H1 (cell line): ENCODE data around the gene ASCL2. TPM values are rescaled to one million over a fixed set of nuclear protein-coding genes. Genes with fewer than 3 reads are reported as not detected.

Experiments used
- CTCF ChIA-PET: fragments of 300-600 bp; sonication (Branson Sonifier 250); formaldehyde crosslinking; loops from one replicate; lab custom pipeline; 2021; ENCODE audit not compliant: partially characterized antibody; lab: Charles Lee
- POLR2A ChIA-PET: fragments of 300-600 bp; sonication (Branson Sonifier 250); formaldehyde crosslinking; loops from one replicate; lab custom pipeline; 2021; ENCODE audit warnings: inconsistent platforms; ENCODE audit not compliant: partially characterized antibody; lab: Charles Lee
- DNase-seq, 2 experiments: peaks; one replicate each; pipeline versions ENCODE4 v3.0.0 to v3.0.0-alpha.2; 2010 to 2022; ENCODE audit warnings: low spot score in 2 of 2, low read depth in 1 of 2, mixed read lengths in 1 of 2
- FAIRE-seq: peaks from 2 replicates; lab custom pipeline; 2011; peaks lifted over from hg19 to GRCh38; lab: Jason Lieb, UNC
- H2AFZ ChIP-seq: 2 replicates; pipeline ENCODE4 v1.8.1; 2012; ENCODE audit warnings: low read length, inconsistent platforms
- H2AK5ac ChIP-seq: 2 replicates; pipeline ENCODE4 v1.6.1; 2013; ENCODE audit warnings: low read depth, low read length
- H2BK120ac ChIP-seq: replicated peaks from 2 replicates; pipeline ENCODE3; 2013; ENCODE audit warnings: low read depth, low read length, inconsistent platforms
- H2BK12ac ChIP-seq: 2 replicates; pipeline ENCODE4 v1.6.1; 2013; ENCODE audit warnings: low read depth, low read length
- H2BK15ac ChIP-seq: 2 replicates; pipeline ENCODE4 v1.6.1; 2013; ENCODE audit warnings: low read length
- H2BK20ac ChIP-seq: 2 replicates; pipeline ENCODE4 v1.6.1; 2013; ENCODE audit warnings: low read length
- H2BK5ac ChIP-seq: 2 replicates; pipeline ENCODE4 v1.6.1; 2013; ENCODE audit warnings: low read depth, low read length
- H3K14ac ChIP-seq: 2 replicates; pipeline ENCODE4 v1.6.1; 2013; ENCODE audit warnings: inconsistent platforms; ENCODE audit not compliant: insufficient read length
- H3K18ac ChIP-seq: 2 replicates; pipeline ENCODE4 v1.6.1; 2013; ENCODE audit warnings: low read length; ENCODE audit errors: extremely low read depth
- H3K23ac ChIP-seq: 2 replicates; pipeline ENCODE4 v1.6.1; 2013; ENCODE audit warnings: inconsistent platforms; ENCODE audit not compliant: insufficient read length
- H3K23me2 ChIP-seq: 2 replicates; pipeline ENCODE4 v1.6.1; 2013; ENCODE audit warnings: low read depth, low read length
- H3K27ac ChIP-seq: 2 replicates; pipeline ENCODE4 v1.6.1; 2011; ENCODE audit warnings: low read depth, low read length, inconsistent platforms
- H3K27me3 ChIP-seq, 4 experiments: replicated peaks in 1 of 4; 1 replicate in 1 of 4; 2 replicates in 3 of 4; pipeline versions ENCODE4 v1.6.1 to v1.8.1; 2011 to 2013; ENCODE audit warnings: low read length in 3 of 4, mild to moderate bottlenecking in 3 of 4, inconsistent platforms in 2 of 4, mixed read lengths in 2 of 4, moderate library complexity in 1 of 4; ENCODE audit not compliant: control insufficient read depth in 3 of 4, insufficient read depth in 3 of 4; ENCODE audit errors: extremely low read depth in 1 of 4
- H3K36me3 ChIP-seq, 4 experiments: 2 replicates each; pipeline versions ENCODE4 v1.6.1 to v1.8.1; 2011 to 2013; ENCODE audit warnings: mild to moderate bottlenecking in 4 of 4, low read length in 3 of 4, moderate library complexity in 2 of 4, control low read depth in 1 of 4, inconsistent platforms in 1 of 4; ENCODE audit not compliant: insufficient read depth in 4 of 4, control insufficient read depth in 2 of 4
- H3K4ac ChIP-seq: replicated peaks from 2 replicates; pipeline ENCODE3; 2013; ENCODE audit warnings: low read length, low read depth, mixed read lengths, inconsistent platforms; ENCODE audit not compliant: insufficient read length
- H3K4me1 ChIP-seq, 4 experiments: replicated peaks in 1 of 4; 1 replicate in 1 of 4; 2 replicates in 3 of 4; pipeline versions ENCODE4 v1.6.1 to v1.8.1; 2011 to 2013; ENCODE audit warnings: low read length in 3 of 4, inconsistent platforms in 2 of 4, mixed read lengths in 1 of 4; ENCODE audit not compliant: insufficient read depth in 4 of 4, control insufficient read depth in 3 of 4
- H3K4me2 ChIP-seq, 2 experiments: 2 replicates each; pipeline versions ENCODE4 v1.6.1 to v1.8.1; 2011 to 2013; ENCODE audit warnings: low read depth in 2 of 2, low read length in 2 of 2, control low read depth in 1 of 2, inconsistent platforms in 1 of 2, mild to moderate bottlenecking in 1 of 2; ENCODE audit not compliant: insufficient read depth in 1 of 2
- H3K4me3 ChIP-seq, 4 experiments: fragments of 200-600, 300-600 bp in 1 of 4; sonication (generic), shearing (Covaris generic), sonication (Bioruptor Twin) in 1 of 4; 2 replicates each; pipeline versions ENCODE4 v1.5.1 to v1.8.1; 2011 to 2016; ENCODE audit warnings: low read length in 4 of 4, low read depth in 3 of 4, control low read depth in 2 of 4, inconsistent platforms in 2 of 4, mild to moderate bottlenecking in 2 of 4, mixed read lengths in 1 of 4, moderate library complexity in 1 of 4; ENCODE audit not compliant: insufficient read depth in 2 of 4; ENCODE audit errors: extremely low read depth in 1 of 4
- H3K56ac ChIP-seq: replicated peaks from 2 replicates; pipeline ENCODE3; 2013; ENCODE audit warnings: low read depth, mild to moderate bottlenecking, mixed read lengths, low read length, inconsistent platforms; ENCODE audit not compliant: insufficient read length
- H3K79me1 ChIP-seq: 2 replicates; pipeline ENCODE4 v1.6.1; 2013; ENCODE audit warnings: low read depth, low read length, control low read depth
- H3K79me2 ChIP-seq, 2 experiments: 2 replicates each; pipeline versions ENCODE4 v1.6.1 to v1.8.1; 2012 to 2013; ENCODE audit warnings: low read length in 2 of 2, mild to moderate bottlenecking in 2 of 2, inconsistent platforms in 1 of 2; ENCODE audit not compliant: insufficient read depth in 2 of 2, control insufficient read depth in 1 of 2
- H3K9ac ChIP-seq, 4 experiments: replicated peaks in 1 of 4; 1 replicate in 1 of 4; 2 replicates in 3 of 4; pipeline versions ENCODE4 v1.6.1 to v1.8.1; 2011 to 2013; ENCODE audit warnings: low read depth in 3 of 4, low read length in 3 of 4, control low read depth in 2 of 4, mild to moderate bottlenecking in 2 of 4, moderate library complexity in 2 of 4, inconsistent platforms in 1 of 4; ENCODE audit errors: extremely low read depth in 1 of 4
- H3K9me3 ChIP-seq, 2 experiments: 2 replicates each; pipeline versions ENCODE4 v1.6.1 to v1.8.1; 2012 to 2013; ENCODE audit warnings: mild to moderate bottlenecking in 2 of 2, moderate library complexity in 2 of 2, control low read depth in 1 of 2, inconsistent platforms in 1 of 2, low read depth in 1 of 2, low read length in 1 of 2, mixed read lengths in 1 of 2; ENCODE audit not compliant: insufficient read depth in 2 of 2
- H4K20me1 ChIP-seq, 2 experiments: replicated peaks in 1 of 2; 2 replicates each; pipeline versions ENCODE3 to v1.8.1; 2011 to 2013; ENCODE audit warnings: inconsistent platforms in 2 of 2, low read length in 2 of 2, mild to moderate bottlenecking in 1 of 2; ENCODE audit not compliant: insufficient read depth in 2 of 2, control insufficient read depth in 1 of 2
- H4K5ac ChIP-seq: 2 replicates; pipeline ENCODE4 v1.6.1; 2013; ENCODE audit warnings: low read length, low read depth, mixed read lengths, inconsistent platforms; ENCODE audit not compliant: insufficient read length
- H4K8ac ChIP-seq: 2 replicates; pipeline ENCODE4 v1.8.0; 2013; ENCODE audit warnings: mild to moderate bottlenecking, moderate library complexity, low read length, inconsistent platforms; ENCODE audit not compliant: insufficient read depth; ENCODE audit errors: extremely low read depth
- H4K91ac ChIP-seq: replicated peaks from 2 replicates; pipeline ENCODE3; 2013; ENCODE audit warnings: low read length, mixed read lengths, inconsistent platforms; ENCODE audit not compliant: insufficient read length
- BCL11A ChIP-seq, 2 experiments: IDR thresholded peaks; one replicate each; pipeline ENCODE4 v1.6.1; 2011; ENCODE audit warnings: low read depth in 2 of 2, low read length in 2 of 2, mild to moderate bottlenecking in 2 of 2
- CBX8 ChIP-seq: fragments of 300-800, 300-1000 bp; sonication (generic); IDR thresholded peaks from 2 replicates; pipeline ENCODE4 v1.7.1; 2016; ENCODE audit warnings: low read depth, low read length, borderline replicate concordance
- EZH2 ChIP-seq: fragments of 200-600 bp; sonication (generic); IDR thresholded peaks from 2 replicates; pipeline ENCODE4 v1.7.1; 2012; ENCODE audit warnings: low read depth, mild to moderate bottlenecking, moderate library complexity, low read length, inconsistent platforms; ENCODE audit not compliant: severe bottlenecking
- HDAC6 ChIP-seq: IDR thresholded peaks from one replicate; pipeline ENCODE4 v1.7.1; 2012; ENCODE audit warnings: low read depth, mild to moderate bottlenecking, inconsistent platforms, low read length, moderate library complexity
- POLR2AphosphoS5 ChIP-seq: IDR thresholded peaks from 2 replicates; pipeline ENCODE4 v1.6.1; 2011; ENCODE audit warnings: low read depth, low read length
- SAP30 ChIP-seq: fragments of 300-600 bp; sonication (generic); IDR thresholded peaks from 2 replicates; pipeline ENCODE4 v1.7.1; 2012; ENCODE audit warnings: low read length, moderate library complexity, mild to moderate bottlenecking, inconsistent platforms; ENCODE audit not compliant: insufficient read depth, insufficient replicate concordance
- SP2 ChIP-seq: IDR thresholded peaks from 2 replicates; pipeline ENCODE4 v1.6.1; 2012; ENCODE audit warnings: mild to moderate bottlenecking, low read length, inconsistent platforms
- TAF1 ChIP-seq: IDR thresholded peaks from 2 replicates; pipeline ENCODE4 v1.6.1; 2011; ENCODE audit warnings: mild to moderate bottlenecking, low read depth, low read length
- TAF7 ChIP-seq: optimal IDR thresholded peaks from 2 replicates; pipeline ENCODE3; 2011; ENCODE audit warnings: low read depth, mild to moderate bottlenecking, inconsistent platforms, low read length, moderate library complexity, borderline replicate concordance
- WGBS, 2 experiments: shearing (Covaris generic) in 1 of 2; methylation state at CpG; one replicate each; pipeline versions ENCODE4 v1.1.6 to v1.1.7; 2013 to 2015; ENCODE audit warnings: low lambda C conversion rate in 2 of 2, mixed read lengths in 2 of 2, inconsistent platforms in 1 of 2, low coverage in 1 of 2, missing lambda C conversion rate in 1 of 2; ENCODE audit not compliant: insufficient replicate concordance in 2 of 2, insufficient coverage in 1 of 2, insufficient read length in 1 of 2; ENCODE audit errors: extremely low coverage in 1 of 2, missing lambda C conversion rate in 1 of 2; 5-methylcytosine and 5-hydroxymethylcytosine counted together
- polyA plus RNA-seq, 7 experiments: library from polyadenylated mRNA; depleted of rRNA in 3 of 7; stranded (reverse) in 5 of 7; unstranded in 2 of 7; fragments of >200 nt in 5 of 7; fragments of 200-250 nt in 2 of 7; gene quantifications; 1 replicate in 5 of 7; 2 replicates in 1 of 7; 4 replicates in 1 of 7; pipeline versions ENCODE4 v1.2.1 to v1.2.3, GENCODE V29; 2011 to 2013; ENCODE audit warnings: missing spikeins in 2 of 7, mixed read lengths in 2 of 7
- total RNA-seq: library from RNA; stranded (reverse); fragmentation: NEBNext Ultra II Directional; extraction: Animal tissue kit (Norgen Biotek cat#: 25700); gene quantifications from 2 replicates; pipeline ENCODE4 v1.2.1, GENCODE V29; 2021
- TF ChIP-seq, protein P1 (sequence below): IDR thresholded peaks from 2 replicates; pipeline ENCODE4 v1.6.1; 2012; ENCODE audit warnings: inconsistent platforms
- TF ChIP-seq, protein P2 (sequence below): IDR thresholded peaks from 2 replicates; pipeline ENCODE4 v1.6.1; 2011; ENCODE audit warnings: low read length, improper control_type of control experiment

The ASCL2 gene
- total and polyA plus RNA-seq, 2 of the 8 experiments (the other 6 are each of a cell fraction or from before 2014, with no cell fraction given): 0.51 to 0.56 TPM

DNA sequence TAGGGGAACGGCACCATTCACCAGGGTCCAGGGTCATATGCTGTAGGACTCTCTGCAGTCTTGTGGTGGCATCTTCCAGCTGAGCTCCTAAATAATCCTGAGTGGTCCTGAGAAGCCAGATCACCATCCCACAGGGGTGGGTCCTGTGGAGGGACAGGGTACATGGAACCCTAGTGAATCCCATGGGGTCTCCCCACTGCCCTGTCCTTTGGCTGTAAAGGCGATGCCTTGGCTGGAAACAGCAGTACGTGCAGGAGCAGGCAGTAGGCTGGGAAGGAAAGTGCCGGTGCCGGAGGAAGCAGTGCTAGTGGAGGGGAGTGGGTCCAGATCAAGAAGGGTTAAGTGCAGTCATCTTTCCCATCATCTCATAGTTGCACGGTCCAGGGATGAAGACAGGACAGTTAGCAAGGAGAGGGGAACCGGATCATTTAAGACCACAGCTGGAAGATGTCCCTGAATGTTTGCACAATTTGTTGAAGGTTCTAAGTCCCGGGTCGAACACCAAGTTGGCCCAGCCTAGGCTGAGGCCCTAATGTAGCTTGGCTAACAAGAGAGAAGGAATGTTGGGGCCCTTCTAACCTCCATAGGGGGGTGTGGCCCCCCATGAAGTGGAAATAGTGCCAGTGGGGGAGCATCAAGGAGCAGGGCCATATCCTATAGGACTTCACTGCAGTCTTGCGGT, 49.5 kb upstream of the ASCL2 start:
- Histone ChIP-seq H3K4me2 (no peak overlapping the region), H3K14ac (no peak overlapping the region), H3K79me1 (no peaks in the 10 kb centered on the region), H3K4me1 (no peaks in the 10 kb centered on the region), H3K23me2 (no peaks in the 10 kb centered on the region), H3K4ac (no peak overlapping the region), H3K18ac (no peak overlapping the region), H2BK20ac (no peak overlapping the region), H2AFZ (no peak overlapping the region), H4K5ac (no peak overlapping the region), H3K56ac (no peak overlapping the region), H2BK120ac (no peak overlapping the region), H3K27me3 (peaks cover 0 to 2% (median 0%) of the 10 kb centered on the region in 4 experiments; a peak in 1 of 7 replicates), H2BK5ac (no peak overlapping the region), H4K8ac (no peak overlapping the region; the same call in 1 of the 2 replicates), H2AK5ac (no peak overlapping the region), H3K9me3 (no peaks in the 10 kb centered on the region; a peak in 1 of 4 replicates), H4K20me1 (no peaks in the 10 kb centered on the region), H3K36me3 (no peaks in the 10 kb centered on the region), H3K79me2 (no peaks in the 10 kb centered on the region), H4K91ac (no peak overlapping the region), H3K23ac (no peak overlapping the region), H3K27ac (no peak overlapping the region), H2BK12ac (no peak overlapping the region), H2BK15ac (no peak overlapping the region), H3K9ac (no peak overlapping the region), H3K4me3 (no peak overlapping the region)
- CTCF ChIA-PET: interaction anchor here (0.6 to 1.9 kb wide), 3 partner anchors 14 to 583 kb away, joined by 3 to 11 read pairs (median 3); no protein-coding TSS in a partner anchor
- 96% methylated on average over 10 of the region's 10 CpGs; no CpG with 5 or more reads in 1 of the 2 experiments for WGBS, 2 experiments
- POLR2A ChIA-PET: no interaction called here
- DNase-seq: no peak
- FAIRE-seq: no peak
- no peak for TF ChIP-seq POLR2AphosphoS5
- no peak for TF ChIP-seq EZH2
- TF ChIP-seq, protein P1, sequence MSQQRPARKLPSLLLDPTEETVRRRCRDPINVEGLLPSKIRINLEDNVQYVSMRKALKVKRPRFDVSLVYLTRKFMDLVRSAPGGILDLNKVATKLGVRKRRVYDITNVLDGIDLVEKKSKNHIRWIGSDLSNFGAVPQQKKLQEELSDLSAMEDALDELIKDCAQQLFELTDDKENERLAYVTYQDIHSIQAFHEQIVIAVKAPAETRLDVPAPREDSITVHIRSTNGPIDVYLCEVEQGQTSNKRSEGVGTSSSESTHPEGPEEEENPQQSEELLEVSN: no peak
- no peak for TF ChIP-seq SP2
- no peak for TF ChIP-seq SAP30
- TF ChIP-seq HDAC6: no peak
- no peak for TF ChIP-seq TAF1
- TF ChIP-seq CBX8: no peak
- TF ChIP-seq, protein P2, sequence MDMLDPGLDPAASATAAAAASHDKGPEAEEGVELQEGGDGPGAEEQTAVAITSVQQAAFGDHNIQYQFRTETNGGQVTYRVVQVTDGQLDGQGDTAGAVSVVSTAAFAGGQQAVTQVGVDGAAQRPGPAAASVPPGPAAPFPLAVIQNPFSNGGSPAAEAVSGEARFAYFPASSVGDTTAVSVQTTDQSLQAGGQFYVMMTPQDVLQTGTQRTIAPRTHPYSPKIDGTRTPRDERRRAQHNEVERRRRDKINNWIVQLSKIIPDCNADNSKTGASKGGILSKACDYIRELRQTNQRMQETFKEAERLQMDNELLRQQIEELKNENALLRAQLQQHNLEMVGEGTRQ: no peak
- TF ChIP-seq BCL11A (IDR thresholded peaks at IDR 0.05; ENCODE audit: low read depth in 2 of 2, low read length in 2 of 2): no peak
- TF ChIP-seq TAF7: no peak
